T-helper 1 cell treated with Interleukin-12 subunit alpha and Interleukin-12 subunit beta and Interleukin-4 antibody, amounts not matched to agents 30 μg/mL and 1 μg/mL, for 36 hours (primary cell): ENCODE measurements around the gene EPN1.
A peak's percentile ranks its signal among the peaks of the same experiment; 100 is the strongest.

Source experiments
- H3K27ac Mint-ChIP-seq: one replicate; pipeline ENCODE4 v1.8.0; 2021; ENCODE audit warnings: mild to moderate bottlenecking, mixed read lengths
- H3K27me3 Mint-ChIP-seq: one replicate; pipeline ENCODE4 v1.8.0; 2021; ENCODE audit warnings: low read depth, mixed read lengths
- H3K36me3 Mint-ChIP-seq: one replicate; pipeline ENCODE4 v1.8.0; 2021; ENCODE audit warnings: low read depth, mixed read lengths
- H3K4me1 Mint-ChIP-seq: one replicate; pipeline ENCODE4 v1.8.0; 2021; ENCODE audit warnings: low read depth, mixed read lengths
- H3K4me3 Mint-ChIP-seq: one replicate; pipeline ENCODE4 v1.8.0; 2021; ENCODE audit warnings: mild to moderate bottlenecking, moderate library complexity, mixed read lengths
- H3K9me3 Mint-ChIP-seq: one replicate; pipeline ENCODE4 v1.8.0; 2021; ENCODE audit warnings: mixed read lengths

Gene EPN1

DNA sequence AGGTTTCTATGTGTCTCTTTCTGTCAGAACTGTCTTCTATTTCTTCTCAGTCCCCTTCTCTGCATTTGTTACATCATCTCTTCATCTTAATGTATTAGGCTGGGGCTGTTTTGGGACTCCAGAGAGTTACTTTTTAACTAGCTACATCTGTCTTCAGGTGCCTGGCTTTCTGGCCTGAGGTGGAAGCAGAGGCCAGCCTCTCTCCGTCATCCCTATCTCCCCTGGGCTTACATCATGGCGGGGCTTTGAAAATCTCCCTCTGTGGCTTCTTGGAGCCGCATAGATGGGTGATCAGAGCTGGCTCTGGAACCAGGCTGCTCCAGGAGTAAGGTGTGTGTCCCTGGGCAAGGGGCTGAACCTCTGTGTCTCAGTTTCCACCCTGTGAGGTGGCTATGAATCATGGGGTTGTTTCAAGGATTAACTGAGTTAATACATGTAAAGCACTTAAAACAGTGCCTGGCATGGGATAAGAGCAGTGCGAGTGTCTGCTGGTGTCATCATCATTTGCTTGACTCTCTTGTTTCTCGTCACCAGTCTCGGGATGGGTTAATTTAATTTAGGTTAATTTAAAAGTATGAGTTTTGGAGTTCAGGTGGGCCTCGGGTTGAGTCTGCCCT, 2.0 kb downstream of the EPN1 start:
- peak overlapping the region; percentile 46 for H3K27ac Mint-ChIP-seq
- no peaks in the 10 kb centered on the region for H3K27me3 Mint-ChIP-seq
- no peaks in the 10 kb centered on the region for H3K9me3 Mint-ChIP-seq
- H3K36me3 Mint-ChIP-seq = peaks cover 22% of the 10 kb centered on the region
- peak overlapping the region; percentile 97 for H3K4me3 Mint-ChIP-seq
- H3K4me1 Mint-ChIP-seq = peaks cover 38% of the 10 kb centered on the region

DNA sequence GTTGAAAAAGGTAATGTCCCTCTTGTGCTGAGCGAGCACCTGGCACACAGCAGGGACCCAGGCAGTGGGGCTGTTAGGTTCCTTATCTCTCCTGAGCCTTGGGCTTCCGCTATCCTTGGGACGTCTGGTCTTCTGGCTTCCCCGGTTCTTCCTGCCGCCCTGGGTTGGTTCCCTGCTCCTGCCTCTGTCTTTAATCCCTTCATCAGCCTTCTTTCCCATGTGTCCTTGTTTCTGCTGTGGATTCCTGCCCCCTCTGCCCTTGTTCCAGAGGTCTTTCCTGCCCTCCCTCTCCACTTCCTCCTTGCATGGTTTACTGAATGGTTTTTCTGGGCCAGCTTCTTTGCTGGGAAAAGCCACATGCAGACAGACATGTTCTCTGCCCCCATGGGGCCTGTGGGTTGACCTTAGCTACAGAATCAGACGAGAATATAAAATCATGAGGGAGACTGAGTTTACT, 2.6 kb downstream of the EPN1 start:
- Mint-ChIP-seq H3K4me3 (peak overlapping the region; percentile 31), H3K36me3 (peaks cover 21% of the 10 kb centered on the region), H3K9me3 (no peaks in the 10 kb centered on the region), H3K27ac (peak overlapping the region; percentile 44), H3K27me3 (no peaks in the 10 kb centered on the region), H3K4me1 (peaks cover 38% of the 10 kb centered on the region)

DNA sequence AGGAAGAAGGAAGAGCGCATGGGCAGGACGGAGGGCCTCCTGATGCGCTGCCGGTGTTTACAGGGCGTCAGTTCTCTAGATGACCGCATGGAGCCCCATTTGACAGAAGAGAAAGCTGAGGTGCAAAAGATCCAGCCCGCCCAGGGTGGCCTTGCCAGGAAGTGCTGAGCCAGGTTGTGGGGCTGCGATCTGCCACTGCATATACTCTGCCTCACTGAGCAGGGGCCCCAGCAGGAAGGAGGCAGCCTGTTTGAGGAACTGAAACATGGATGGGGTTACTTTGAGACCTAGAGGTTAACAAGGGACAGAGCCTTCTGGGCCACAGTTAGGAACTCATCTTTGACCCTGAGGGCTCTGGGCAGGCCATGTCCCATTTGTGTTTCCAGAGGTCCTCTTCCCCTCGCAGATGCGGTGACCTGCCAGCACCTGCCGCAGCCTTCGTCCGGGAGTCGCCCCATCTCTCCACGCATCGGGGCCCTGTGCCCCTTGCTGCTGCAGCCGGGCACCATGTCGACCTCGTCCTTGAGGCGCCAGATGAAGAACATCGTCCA, 3.2 kb downstream of the EPN1 start:
- no peak overlapping the region for H3K4me3 Mint-ChIP-seq
- H3K9me3 Mint-ChIP-seq = no peaks in the 10 kb centered on the region
- H3K27ac Mint-ChIP-seq = no peak overlapping the region
- H3K36me3 Mint-ChIP-seq = peaks cover 21% of the 10 kb centered on the region
- H3K4me1 Mint-ChIP-seq = peaks cover 38% of the 10 kb centered on the region
- no peaks in the 10 kb centered on the region for H3K27me3 Mint-ChIP-seq

DNA sequence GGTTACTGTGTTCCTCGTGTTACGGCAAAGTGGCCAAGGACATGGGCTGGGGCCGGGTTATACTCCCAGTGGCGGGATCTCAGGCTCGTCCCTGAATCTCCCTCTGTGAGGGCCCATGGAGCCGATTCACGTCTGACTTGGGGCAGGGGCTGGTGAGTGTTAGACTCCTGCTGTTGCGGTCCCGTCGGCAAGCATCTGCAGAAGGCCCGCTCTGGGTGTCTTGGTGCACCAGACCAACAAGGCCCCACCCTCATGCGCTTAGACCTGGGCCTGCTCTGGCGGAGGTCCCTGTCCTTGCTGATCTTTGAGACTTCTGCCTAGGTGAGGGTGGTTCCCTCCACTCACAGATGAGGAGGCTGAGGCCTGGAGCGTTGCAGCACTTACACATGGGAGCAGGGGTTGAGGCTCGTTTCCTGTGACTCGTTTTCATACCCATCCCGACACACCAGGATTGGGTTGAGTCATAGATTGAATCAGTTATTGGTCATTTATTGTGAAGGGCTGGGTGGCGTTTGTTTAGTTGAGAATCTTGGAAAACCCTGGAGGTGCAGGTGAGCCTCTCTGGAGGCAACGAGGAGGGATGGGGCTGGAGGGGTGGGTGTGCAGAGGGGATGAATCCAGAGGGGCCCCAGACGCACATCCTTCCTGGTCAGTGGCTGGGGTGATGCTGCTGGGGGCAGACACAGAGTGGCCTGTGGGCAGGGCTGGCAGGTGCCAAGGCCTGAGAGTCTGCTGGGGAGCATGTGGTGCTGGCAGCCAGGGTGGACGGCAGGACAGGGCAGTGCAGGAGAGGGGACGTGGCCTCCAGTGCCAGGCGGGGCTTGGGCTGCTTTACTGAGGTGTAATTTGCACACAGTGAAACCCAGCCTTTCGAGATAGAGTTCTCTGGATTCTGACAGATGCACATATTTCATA, 4.6 kb downstream of the EPN1 start:
- no peaks in the 10 kb centered on the region for H3K27me3 Mint-ChIP-seq
- H3K36me3 Mint-ChIP-seq = peaks cover 26% of the 10 kb centered on the region
- H3K4me3 Mint-ChIP-seq = no peak overlapping the region
- no peaks in the 10 kb centered on the region for H3K9me3 Mint-ChIP-seq
- H3K4me1 Mint-ChIP-seq = peaks cover 29% of the 10 kb centered on the region
- H3K27ac Mint-ChIP-seq = peak overlapping the region; percentile 13

DNA sequence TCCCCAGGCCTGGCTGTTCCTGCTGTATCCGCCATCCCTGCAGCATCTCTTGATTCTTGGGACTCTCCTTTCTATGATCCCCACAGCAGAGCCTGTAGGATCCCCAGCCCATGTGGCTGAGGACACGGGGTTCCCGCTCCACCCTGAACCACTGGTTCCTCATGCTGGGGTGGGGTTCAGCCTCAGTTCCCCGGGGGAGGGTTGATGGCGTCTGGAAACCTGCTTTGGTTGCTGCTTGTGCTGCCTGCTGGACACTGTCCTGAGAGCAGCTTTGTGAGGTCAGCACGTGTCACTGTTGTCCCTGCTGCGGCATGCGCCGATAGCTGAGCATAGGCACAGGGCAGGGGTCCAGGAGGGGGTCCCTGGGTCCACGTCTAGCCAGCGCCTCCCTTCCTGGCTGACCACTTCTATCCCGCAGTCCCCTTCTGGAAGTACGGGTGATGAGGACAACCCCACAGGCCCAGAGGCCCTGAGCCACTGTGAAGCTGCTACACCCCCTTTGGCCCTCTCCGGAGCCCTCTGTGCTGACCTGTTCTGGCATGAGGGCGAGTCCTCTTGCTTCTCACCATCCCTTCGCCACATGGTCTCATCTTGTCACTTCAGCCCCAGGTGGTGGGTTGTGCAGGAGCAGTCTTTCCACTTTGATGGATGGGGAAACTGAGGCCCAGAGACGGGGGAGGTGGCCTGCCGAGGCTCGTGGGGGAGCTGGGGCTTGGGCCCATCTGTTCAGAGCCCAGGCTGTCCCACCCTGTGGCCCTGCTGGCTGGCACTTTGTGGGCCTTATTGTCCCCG, 5.5 kb downstream of the EPN1 start:
- no peak overlapping the region for H3K4me3 Mint-ChIP-seq
- H3K36me3 Mint-ChIP-seq = peaks cover 24% of the 10 kb centered on the region

DNA sequence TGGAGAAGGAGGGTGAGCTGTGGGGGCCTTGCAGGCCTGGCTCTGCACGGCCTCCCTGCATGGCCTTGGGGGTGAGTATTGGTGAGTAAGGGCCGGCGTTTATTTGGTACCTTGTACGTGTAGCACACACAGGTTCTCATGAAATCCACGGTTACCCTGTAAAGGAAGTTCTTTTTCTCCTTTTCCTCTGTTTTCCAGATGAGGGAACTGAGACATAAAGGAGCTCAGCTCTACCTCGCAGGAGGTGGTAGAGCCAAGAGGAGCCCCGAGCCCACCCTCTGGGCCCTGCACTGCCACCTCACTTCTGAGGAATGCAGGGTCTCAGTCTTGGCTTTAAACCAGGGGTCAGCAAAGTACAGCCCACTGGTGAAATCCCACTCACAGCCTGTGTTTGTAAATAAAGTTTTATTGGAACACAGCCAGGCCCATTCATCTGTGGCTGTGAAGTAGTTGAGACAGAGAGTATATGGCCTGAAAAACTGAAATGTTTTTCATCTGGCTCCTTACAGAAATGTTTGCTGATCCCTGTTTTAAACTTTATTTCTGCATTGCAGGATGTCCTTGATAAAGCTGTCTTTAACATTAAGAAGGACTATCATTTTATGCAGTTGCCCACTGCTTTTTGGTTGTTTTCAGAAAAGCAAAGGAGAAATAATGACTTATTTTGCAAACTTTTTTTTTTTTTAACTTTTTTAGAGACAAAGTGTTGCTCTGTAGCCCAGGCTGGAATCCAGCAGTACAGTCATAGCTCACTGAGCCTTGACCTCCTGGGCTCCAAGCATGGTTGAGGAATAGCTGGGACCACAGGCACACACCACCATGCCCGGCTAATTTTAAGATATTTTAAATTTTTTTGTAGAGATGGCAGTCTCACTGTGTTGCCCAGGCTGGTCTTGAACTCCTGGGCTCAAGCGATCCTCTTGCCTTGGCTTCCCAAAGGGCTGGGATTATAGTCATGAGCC, 6.4 kb downstream of the EPN1 start:
- Mint-ChIP-seq H3K36me3 (peaks cover 29% of the 10 kb centered on the region), H3K27ac (no peak overlapping the region), H3K4me3 (no peak overlapping the region), H3K4me1 (peaks cover 22% of the 10 kb centered on the region), H3K27me3 (no peaks in the 10 kb centered on the region), H3K9me3 (no peaks in the 10 kb centered on the region)

More for the DNA sequence above, 5.5 kb downstream of the EPN1 start:
- Mint-ChIP-seq H3K9me3 (no peaks in the 10 kb centered on the region), H3K27me3 (no peaks in the 10 kb centered on the region), H3K27ac (no peak overlapping the region), H3K4me1 (peaks cover 28% of the 10 kb centered on the region)

DNA sequence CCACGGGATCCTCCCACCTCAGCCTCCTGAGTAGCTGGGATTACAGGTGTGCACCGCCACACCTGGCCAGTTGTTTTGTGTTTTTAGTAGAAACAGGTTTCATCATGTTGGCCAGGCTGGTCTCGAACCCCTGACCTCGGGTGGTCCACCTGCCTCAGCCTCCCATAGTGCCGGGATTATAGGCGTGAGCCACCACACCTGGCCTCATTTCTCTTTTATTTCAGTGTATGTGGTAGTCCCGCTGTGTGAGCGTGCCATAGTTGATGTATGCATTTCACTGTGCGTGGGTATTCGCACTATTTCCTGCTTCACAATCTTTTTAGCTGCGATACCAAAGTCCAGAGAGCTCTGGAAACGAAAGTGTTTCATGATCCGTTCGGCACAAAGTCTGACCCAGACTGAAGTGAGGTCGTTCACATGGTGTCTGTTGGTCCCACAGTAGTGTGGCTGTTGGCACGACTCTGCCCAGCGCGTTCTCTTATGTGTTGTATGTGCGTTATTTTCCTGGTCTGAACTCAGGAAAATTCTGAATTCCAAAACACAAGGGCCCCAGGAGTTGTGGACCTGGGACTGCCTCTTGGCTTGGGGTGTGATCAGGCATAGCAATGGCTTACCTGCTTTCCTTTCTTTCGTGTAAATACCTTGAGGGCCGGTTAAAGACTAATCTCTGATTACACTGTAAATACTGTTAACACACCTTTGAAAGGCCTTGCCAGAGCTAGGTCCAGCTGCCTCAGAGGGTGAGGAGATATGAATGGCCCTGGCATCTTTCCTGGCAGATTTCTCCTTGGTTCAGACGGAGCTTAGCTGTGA, 8.6 kb downstream of the EPN1 start:
- Mint-ChIP-seq H3K4me1 (peaks cover 9% of the 10 kb centered on the region), H3K9me3 (no peaks in the 10 kb centered on the region), H3K36me3 (peaks cover 17% of the 10 kb centered on the region), H3K4me3 (no peak overlapping the region), H3K27ac (no peak overlapping the region), H3K27me3 (no peaks in the 10 kb centered on the region)

DNA sequence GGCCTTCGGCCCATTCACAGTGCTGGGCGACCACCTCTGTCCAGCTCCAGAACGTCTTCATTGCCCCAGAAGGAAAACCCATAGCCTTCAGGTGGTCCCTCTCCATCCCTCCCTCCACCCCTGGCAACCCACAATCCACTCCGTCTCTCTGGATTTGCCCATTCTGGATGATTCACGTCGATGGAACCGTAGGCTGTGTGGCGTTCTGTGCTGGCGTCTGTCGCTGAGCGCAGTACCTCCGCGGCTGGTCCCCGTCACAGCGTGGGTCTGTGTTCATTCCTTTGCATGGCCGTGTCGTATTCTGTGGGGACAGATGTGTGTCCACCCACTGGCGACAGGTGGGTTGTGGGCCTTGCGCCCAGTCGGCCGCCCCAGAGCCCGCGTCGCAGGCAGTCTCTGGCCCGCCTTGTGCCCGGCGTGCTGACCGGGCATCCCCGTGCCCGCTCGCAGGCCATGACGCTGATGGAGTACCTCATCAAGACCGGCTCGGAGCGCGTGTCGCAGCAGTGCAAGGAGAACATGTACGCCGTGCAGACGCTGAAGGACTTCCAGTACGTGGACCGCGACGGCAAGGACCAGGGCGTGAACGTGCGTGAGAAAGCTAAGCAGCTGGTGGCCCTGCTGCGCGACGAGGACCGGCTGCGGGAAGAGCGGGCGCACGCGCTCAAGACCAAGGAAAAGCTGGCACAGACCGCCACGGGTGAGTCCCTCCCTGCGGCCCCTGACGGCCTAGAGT, 10.1 kb downstream of the EPN1 start:
- Mint-ChIP-seq H3K4me1 (peaks cover 3% of the 10 kb centered on the region), H3K36me3 (peaks cover 14% of the 10 kb centered on the region), H3K27ac (no peak overlapping the region), H3K9me3 (no peaks in the 10 kb centered on the region), H3K4me3 (no peak overlapping the region), H3K27me3 (no peaks in the 10 kb centered on the region)

DNA sequence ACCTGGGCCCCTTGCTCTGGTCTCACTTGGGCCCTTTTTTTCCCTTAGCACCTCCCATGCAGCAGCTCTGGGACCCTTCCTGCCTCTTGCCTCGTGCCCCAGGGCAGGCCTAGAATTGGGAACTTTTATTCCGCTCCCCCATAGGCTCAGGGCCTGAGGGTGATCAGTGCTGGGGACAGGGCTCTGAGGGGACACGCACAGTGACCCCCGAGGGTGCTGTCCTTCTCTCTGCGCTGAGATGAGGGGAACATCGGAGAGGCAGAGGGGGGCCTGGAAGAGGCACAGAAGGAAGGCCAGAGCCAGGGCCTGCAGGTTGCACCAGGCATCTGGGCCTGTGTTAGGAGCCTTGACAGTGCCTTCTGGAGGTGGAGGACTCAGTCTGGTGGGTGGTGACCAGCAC, 10.8 kb downstream of the EPN1 start:
- peaks cover 14% of the 10 kb centered on the region for H3K36me3 Mint-ChIP-seq
- peaks cover 2% of the 10 kb centered on the region for H3K4me1 Mint-ChIP-seq
- no peak overlapping the region for H3K4me3 Mint-ChIP-seq
- no peaks in the 10 kb centered on the region for H3K9me3 Mint-ChIP-seq
- no peaks in the 10 kb centered on the region for H3K27me3 Mint-ChIP-seq
- H3K27ac Mint-ChIP-seq = no peak overlapping the region

DNA sequence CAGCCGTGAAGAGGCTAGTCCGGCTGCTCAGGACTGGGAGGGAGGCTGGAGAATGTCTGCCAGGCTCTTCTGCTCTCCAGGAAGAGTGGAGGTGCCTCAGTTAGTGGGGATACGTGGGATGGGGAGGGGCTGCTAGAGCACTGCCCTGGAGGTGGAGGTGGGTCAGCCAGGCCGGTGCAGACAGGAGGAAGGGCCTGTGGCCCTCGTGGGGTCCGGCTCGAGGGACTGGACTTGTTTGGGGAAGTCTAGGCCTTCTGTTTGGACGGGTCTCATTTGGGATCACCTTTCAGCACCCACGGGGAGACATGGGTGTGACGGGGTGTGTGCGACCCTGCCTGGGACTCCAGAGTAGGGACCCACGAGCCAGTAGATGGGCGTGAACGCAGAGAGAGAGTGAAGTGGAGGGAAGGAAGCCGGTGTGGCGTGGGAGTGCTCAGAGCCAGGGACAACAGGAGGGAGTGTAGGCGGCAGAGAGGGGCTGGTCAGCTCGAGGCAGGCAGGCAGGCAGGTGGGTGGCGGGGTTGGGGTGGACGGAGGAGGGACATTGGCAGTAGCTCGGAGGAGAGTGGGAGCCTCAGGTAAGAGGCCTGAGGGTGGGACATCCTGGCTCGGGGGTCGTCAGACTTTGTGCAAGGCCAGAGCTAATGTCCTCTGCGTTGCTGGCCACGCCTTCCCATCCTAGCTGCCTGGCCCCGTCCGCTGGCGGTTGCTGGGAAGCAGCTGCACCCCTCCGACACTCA, 11.5 kb downstream of the EPN1 start:
- H3K4me1 Mint-ChIP-seq = peaks cover 2% of the 10 kb centered on the region
- no peaks in the 10 kb centered on the region for H3K27me3 Mint-ChIP-seq
- no peak overlapping the region for H3K4me3 Mint-ChIP-seq
- H3K36me3 Mint-ChIP-seq = peaks cover 14% of the 10 kb centered on the region
- H3K27ac Mint-ChIP-seq = no peak overlapping the region
- H3K9me3 Mint-ChIP-seq = no peaks in the 10 kb centered on the region

DNA sequence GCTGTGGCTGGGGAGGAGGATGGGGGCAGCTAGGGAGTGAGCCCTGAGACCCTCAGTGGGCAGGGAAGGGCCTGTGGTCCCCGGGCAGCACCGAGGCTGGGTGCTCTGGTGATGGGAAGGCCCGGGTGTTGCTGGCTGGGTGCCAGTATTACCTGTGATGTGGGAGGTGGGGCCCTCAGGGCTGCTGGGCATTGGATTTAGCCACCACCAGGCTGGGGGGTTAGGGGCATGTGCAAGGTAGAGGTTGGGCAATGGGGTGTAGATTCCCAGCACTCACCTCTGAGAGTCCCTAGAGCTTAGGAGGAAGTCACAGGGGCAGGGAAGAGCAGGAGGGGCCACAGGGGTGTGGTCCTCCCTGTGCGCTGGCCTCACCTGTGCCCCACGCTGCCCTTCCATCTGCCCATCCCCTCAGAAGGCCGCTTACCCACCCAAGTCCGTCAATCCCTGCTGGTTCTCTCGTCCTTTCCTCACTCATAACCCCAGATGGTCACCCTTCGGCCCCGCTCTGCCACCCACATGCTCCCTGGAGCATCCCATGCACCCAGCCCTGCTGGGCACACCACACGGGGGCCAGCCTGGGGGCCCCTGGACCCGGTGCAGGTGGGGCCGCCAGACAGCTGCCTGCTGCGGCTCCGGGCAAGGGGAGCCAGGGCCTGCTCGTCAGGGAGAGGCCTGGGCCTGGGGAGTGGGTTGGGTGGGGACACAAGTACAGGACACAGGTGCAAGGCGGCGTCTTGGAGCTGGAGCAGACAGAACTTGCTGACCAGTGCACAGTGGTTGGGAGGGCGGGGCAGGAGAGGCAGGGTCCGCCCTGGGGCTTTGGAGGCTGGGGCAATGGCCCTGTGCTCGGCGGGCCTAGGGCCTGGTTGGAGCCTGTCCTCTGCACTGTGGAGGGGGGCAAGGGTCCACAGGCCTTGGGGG, 12.5 kb downstream of the EPN1 start:
- Mint-ChIP-seq H3K36me3 (peaks cover 12% of the 10 kb centered on the region), H3K9me3 (no peaks in the 10 kb centered on the region), H3K27me3 (no peaks in the 10 kb centered on the region), H3K4me1 (peaks cover 2% of the 10 kb centered on the region), H3K4me3 (no peak overlapping the region), H3K27ac (no peak overlapping the region)
